ENCODE results near the gene ZNF777. TPM values are rescaled to one million over a fixed set of nuclear protein-coding genes. Genes with fewer than 3 reads are reported as not detected.
A peak's percentile ranks its signal among the peaks of the same experiment; 100 is the strongest.

The ZNF777 gene
- total and polyA plus RNA-seq, 12 donors, result 6.1 to 9.1 (median 7.7) TPM

DNA sequence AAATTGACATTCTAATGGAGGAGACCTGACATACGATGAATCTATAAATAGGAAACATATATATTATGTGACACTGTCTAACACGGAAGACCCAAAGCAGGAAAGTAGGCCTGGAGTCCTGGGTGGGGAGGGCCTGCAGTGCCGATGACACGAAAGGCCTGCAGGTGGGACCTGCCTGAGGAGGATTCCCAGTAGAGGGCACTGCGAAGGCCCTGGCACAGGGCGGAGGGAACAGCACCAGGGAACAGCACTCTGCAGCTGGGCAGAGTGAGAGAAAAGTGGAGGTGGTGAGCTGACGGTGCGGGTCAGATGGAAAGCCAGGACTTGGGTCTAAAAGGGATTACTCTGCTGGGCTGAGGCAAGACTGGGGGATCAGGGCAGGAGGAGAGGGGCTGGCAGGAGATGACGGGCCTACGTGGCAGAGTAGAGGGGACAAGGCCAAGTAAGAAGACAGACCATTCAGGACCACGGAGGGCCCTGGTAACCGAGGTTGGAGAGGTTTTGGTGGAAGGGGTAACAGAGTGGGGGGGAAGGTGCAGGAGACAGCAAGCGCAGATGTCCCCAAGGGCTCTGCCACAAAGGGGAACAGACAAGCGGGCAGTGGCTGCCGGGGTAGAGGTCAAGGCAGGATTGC lies 28.6 kb upstream of the ZNF777 start:
- DNase-seq (no peak), ATAC-seq (peak in 6 of 8 donors; percentile 14 to 67 (median 50))
- H3K36me3 ChIP-seq, result peaks cover 0 to 95% (median 54%) of the 10 kb centered on the region in 9 donors
- H3K27me3 ChIP-seq, result no peaks in the 10 kb centered on the region
- no peak overlapping the region for H3K4me3 ChIP-seq
- WGBS, 2 donors, result 82 to 86% methylated on average over 15 of the region's 15 CpGs
- TF ChIP-seq, protein P1, sequence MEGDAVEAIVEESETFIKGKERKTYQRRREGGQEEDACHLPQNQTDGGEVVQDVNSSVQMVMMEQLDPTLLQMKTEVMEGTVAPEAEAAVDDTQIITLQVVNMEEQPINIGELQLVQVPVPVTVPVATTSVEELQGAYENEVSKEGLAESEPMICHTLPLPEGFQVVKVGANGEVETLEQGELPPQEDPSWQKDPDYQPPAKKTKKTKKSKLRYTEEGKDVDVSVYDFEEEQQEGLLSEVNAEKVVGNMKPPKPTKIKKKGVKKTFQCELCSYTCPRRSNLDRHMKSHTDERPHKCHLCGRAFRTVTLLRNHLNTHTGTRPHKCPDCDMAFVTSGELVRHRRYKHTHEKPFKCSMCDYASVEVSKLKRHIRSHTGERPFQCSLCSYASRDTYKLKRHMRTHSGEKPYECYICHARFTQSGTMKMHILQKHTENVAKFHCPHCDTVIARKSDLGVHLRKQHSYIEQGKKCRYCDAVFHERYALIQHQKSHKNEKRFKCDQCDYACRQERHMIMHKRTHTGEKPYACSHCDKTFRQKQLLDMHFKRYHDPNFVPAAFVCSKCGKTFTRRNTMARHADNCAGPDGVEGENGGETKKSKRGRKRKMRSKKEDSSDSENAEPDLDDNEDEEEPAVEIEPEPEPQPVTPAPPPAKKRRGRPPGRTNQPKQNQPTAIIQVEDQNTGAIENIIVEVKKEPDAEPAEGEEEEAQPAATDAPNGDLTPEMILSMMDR (IDR thresholded peaks at IDR 0.05), result peak in 4 of 9 donors; percentile 6 to 23 (median 14)
- H3K27ac ChIP-seq, result no peak overlapping the region
- H3K9me3 ChIP-seq, result no peaks in the 10 kb centered on the region
- H3K4me1 ChIP-seq, result peaks cover 0 to 1% (median 0%) of the 10 kb centered on the region in 9 donors
- intact Hi-C loops (cut with DNase I), result loop anchor here in 2 of 10 donors (10.0 kb wide), 2 partner anchors 65 to 225 kb away; partner anchors contain the start of gene ZNF783 (in 1 of the 2)

DNA sequence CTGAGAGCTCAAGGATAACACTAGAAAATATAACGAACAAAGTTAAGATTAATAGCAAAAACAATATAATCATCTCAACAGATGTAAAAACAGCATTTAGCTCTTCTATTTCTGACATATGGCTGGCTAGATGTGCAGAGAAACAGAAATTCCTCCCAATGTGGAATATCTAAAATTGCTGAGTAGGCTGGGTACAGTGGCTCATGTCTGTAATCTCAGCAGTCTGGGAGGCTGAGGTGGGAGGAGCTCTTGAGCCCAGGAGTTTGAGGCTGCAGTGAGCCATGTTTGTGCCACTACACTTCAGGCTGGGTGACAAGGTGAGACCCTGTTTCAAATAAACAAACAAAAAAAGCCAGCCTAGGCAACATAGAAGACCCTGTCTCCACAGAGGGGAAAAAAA lies 18.7 kb upstream of the ZNF777 start:
- DNase-seq (no peak), ATAC-seq (no peak)
- Histone ChIP-seq H3K4me3 (no peak overlapping the region), H3K27ac (no peak overlapping the region), H3K9me3 (peaks cover 0 to 11% (median 5%) of the 10 kb centered on the region in 11 donors), H3K36me3 (peaks cover 0 to 98% (median 28%) of the 10 kb centered on the region in 9 donors), H3K4me1 (no peaks in the 10 kb centered on the region), H3K27me3 (no peaks in the 10 kb centered on the region)
- TF ChIP-seq, protein P1 (IDR thresholded peaks at IDR 0.05), result no peak
- intact Hi-C loops (cut with DNase I), result no loop called here
- 95 to 100% methylated on average over 1 of the region's 1 CpG for WGBS, 2 donors

DNA sequence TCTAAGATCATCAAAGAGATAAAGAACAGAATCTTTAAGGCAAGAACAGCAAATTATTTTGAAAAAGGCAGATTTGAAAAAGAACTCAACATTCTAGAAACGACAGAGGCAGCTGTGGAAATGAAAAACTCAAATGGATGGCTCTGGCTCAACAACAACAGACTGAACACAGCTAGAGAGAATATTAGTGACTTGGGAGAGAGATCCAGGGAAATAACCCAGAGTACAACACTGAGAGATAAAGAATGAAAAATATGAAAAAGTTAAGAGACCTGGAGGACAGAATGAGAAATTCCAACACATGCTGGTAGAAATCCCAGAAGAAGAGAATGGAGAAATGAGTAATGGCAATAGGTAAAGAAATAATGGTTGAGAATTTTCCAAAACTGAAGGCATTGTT lies 17.9 kb upstream of the ZNF777 start:
- TF ChIP-seq, protein P1 (IDR thresholded peaks at IDR 0.05), result no peak
- Histone ChIP-seq H3K4me1 (no peaks in the 10 kb centered on the region), H3K36me3 (peaks cover 0 to 98% (median 35%) of the 10 kb centered on the region in 9 donors), H3K27me3 (no peaks in the 10 kb centered on the region), H3K27ac (no peak overlapping the region), H3K4me3 (no peak overlapping the region), H3K9me3 (peaks cover 0 to 11% (median 5%) of the 10 kb centered on the region in 11 donors)
- no peak for ATAC-seq
- intact Hi-C loops (cut with DNase I), result no loop called here
- WGBS, 2 donors, result 97 to 100% methylated on average over 1 of the region's 1 CpG
- no peak for DNase-seq

DNA sequence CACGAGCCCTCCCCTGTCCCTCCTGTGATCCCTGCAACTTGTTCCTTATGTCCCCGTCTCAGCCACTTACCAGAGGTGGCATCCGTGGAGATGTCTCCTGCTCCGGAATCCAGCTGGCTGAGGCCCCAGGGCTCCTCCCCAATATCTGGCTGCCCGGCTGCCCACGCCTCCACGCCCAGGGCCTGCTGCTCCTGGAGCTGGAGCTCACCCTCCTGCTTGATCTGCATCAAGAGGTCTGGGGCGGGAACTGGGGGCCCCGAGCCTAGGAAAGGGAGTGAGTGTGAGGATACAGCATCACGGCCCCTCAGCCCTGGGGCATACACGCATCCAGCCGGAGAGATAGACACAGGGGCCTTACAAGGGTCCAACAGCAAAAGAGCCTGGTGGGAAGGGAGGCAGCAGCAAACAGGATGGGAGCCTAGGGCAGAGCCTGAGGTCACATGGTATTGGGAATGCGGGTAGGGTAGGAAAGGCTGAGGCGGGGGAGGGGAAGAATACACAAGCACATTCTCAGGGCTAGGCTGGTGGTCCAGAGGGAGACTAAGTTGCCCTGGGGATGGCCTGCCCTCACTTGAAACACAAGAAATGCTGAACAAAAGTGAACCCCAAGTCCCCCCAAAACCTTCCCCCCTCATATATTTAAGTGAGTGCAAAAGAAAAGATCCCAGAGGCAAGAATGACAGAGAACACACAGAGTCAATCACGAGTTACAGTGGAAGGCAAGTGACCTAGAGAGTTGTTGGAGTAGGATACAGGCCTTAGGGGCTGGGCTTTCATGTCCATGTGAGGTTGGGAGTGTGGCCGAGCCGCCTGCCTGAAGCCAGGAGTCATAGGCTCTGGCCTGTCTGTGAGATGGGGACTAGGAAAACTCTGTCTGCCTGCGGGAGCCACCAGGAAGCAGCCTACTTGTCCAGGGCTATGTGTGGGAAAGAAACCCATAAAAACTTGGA lies 16.9 kb upstream of the ZNF777 start:
- TF ChIP-seq, protein P1 (IDR thresholded peaks at IDR 0.05), result no peak
- no peak overlapping the region for H3K27ac ChIP-seq
- H3K27me3 ChIP-seq, result no peaks in the 10 kb centered on the region
- ATAC-seq (no peak), DNase-seq (no peak)
- peaks cover 0 to 98% (median 44%) of the 10 kb centered on the region in 9 donors for H3K36me3 ChIP-seq
- H3K9me3 ChIP-seq, result peaks cover 0 to 11% (median 5%) of the 10 kb centered on the region in 11 donors
- intact Hi-C loops (cut with DNase I), result no loop called here
- H3K4me1 ChIP-seq, result no peaks in the 10 kb centered on the region
- H3K4me3 ChIP-seq, result no peak overlapping the region
- WGBS, 2 donors, result 92 to 93% methylated on average over 18 of the region's 18 CpGs
